Activated CD8-positive, alpha-beta memory T cell treated with anti-CD3 and anti-CD28 coated beads, Interleukin-2, amount 50 U/mL, for 48 hours (primary cell): ENCODE measurements around the gene RTKN.
"Not testable (repeated sequence)": the region's sequence is repeated elsewhere in the genome, so short reads cannot be mapped to it uniquely, and the experiment has no call there.

ENCODE experiments used
- DNase-seq: peaks from one replicate; pipeline ENCODE4 v3.0.0-alpha.2; 2020

The RTKN gene

GRCh38 chr2:74441690-74442482 lies at the start of gene RTKN:
TSS of gene RTKN (minus strand) at chr2:74441937. CDS start at chr2:74441816, 121 bp downstream.
- peak; percentile 76 for DNase-seq

- DNase-seq: no peak
Observed at GRCh38 chr2:74489906-74490305, 48.2 kb upstream of the RTKN start.

- DNase-seq: no peak
Observed at GRCh38 chr2:74488643-74489481, 47.1 kb upstream of the RTKN start.

GRCh38 chr2:74486141-74486540 lies 44.4 kb upstream of the RTKN start:
- no peak for DNase-seq

GRCh38 chr2:74483675-74484164 lies 42.0 kb upstream of the RTKN start:
- not testable (repeated sequence) for DNase-seq

GRCh38 chr2:74482801-74483674 lies 41.3 kb upstream of the RTKN start, which contains the start of the genes CCDC142 and TTC31:
TSS of gene CCDC142 (minus strand) at chr2:74482998. CDS start at chr2:74482837, 161 bp downstream.
TSS of gene TTC31 (plus strand) at chr2:74483081. CDS start at chr2:74483096, 15 bp downstream.
- DNase-seq: peak; percentile 91

GRCh38 chr2:74481961-74482800 lies 40.4 kb upstream of the RTKN start:
- peak; percentile 83 for DNase-seq

GRCh38 chr2:74481431-74481830 lies 39.7 kb upstream of the RTKN start:
- no peak for DNase-seq

GRCh38 chr2:74474899-74475298 lies 33.2 kb upstream of the RTKN start:
- no peak for DNase-seq

- no peak for DNase-seq
Observed at GRCh38 chr2:74474481-74474880, 32.7 kb upstream of the RTKN start.

- no peak for DNase-seq
Observed at GRCh38 chr2:74472945-74473258, 31.2 kb upstream of the RTKN start.

- DNase-seq: peak; percentile 99
Observed at GRCh38 chr2:74472086-74472944, 30.6 kb upstream of the RTKN start, which contains the start of gene MRPL53. TSS of gene MRPL53 (minus strand) at chr2:74472680. CDS start at chr2:74472660, 20 bp downstream.

GRCh38 chr2:74471332-74472065 lies 29.8 kb upstream of the RTKN start:
- no peak for DNase-seq

GRCh38 chr2:74470742-74471141 lies 29.0 kb upstream of the RTKN start:
- DNase-seq: not testable (repeated sequence)

- DNase-seq: no peak
Observed at GRCh38 chr2:74464406-74464805, 22.7 kb upstream of the RTKN start.

- DNase-seq: no peak
Observed at GRCh38 chr2:74462786-74463105, 21.0 kb upstream of the RTKN start.

- DNase-seq: no peak
Observed at GRCh38 chr2:74462054-74462785, 20.5 kb upstream of the RTKN start.

- DNase-seq: no peak
Observed at GRCh38 chr2:74461187-74462053, 19.7 kb upstream of the RTKN start.
